HepG2 (cell line): ENCODE results near the gene IFNLR1. TPM values are rescaled to one million over a fixed set of nuclear protein-coding genes. Genes with fewer than 3 reads are reported as not detected.

ENCODE experiments used
- GATA4 ChIP-seq: sonication (generic); IDR thresholded peaks from 2 replicates; pipeline ENCODE4 v1.6.1; 2016; ENCODE audit warnings: antibody characterized with exemption, low read depth, borderline replicate concordance
- GLI4 ChIP-seq: sonication (generic); formaldehyde crosslinking; IDR thresholded peaks from 2 replicates; pipeline ENCODE4 v1.5.1; 2020; ENCODE audit warnings: missing genetic modification reagents, mild to moderate bottlenecking, moderate library complexity, borderline replicate concordance
- IRX3 ChIP-seq: sonication (generic); formaldehyde crosslinking; IDR thresholded peaks from 2 replicates; pipeline ENCODE4 v1.8.1; 2023; ENCODE audit warnings: mild to moderate bottlenecking, low read depth, missing genetic modification reagents, borderline replicate concordance
- KDM2A ChIP-seq: sonication (generic); formaldehyde crosslinking; IDR thresholded peaks from 2 replicates; pipeline ENCODE4 v1.4.0; 2020; ENCODE audit warnings: low read depth, missing genetic modification reagents, borderline replicate concordance
- MXD4 ChIP-seq: IDR thresholded peaks from 2 replicates; pipeline ENCODE4 v1.6.1; 2016; ENCODE audit warnings: mild to moderate bottlenecking, missing biosample characterization, missing genetic modification reagents
- NFYC ChIP-seq: IDR thresholded peaks from 2 replicates; pipeline ENCODE4 v1.6.1; 2016; ENCODE audit warnings: missing genetic modification reagents, missing compliant biosample characterization
- PPARG ChIP-seq: conservative IDR thresholded peaks from 2 replicates; pipeline ENCODE4 v1.6.1; 2016; ENCODE audit warnings: missing biosample characterization, missing genetic modification reagents
- SRSF9 ChIP-seq: fragments of 200-400 bp; formaldehyde crosslinking; IDR thresholded peaks from 2 replicates; pipeline ENCODE4 v1.6.1; 2018; ENCODE audit warnings: borderline replicate concordance, mild to moderate bottlenecking, low read depth, low read length; ENCODE audit not compliant: insufficient read depth, poor library complexity, severe bottlenecking
- ZBTB20 ChIP-seq: sonication (generic); formaldehyde crosslinking; IDR thresholded peaks from 2 replicates; pipeline ENCODE4 v1.8.1; 2023; ENCODE audit warnings: missing genetic modification reagents, low read depth, mild to moderate bottlenecking, borderline replicate concordance
- ZMYM2 ChIP-seq: sonication (generic); formaldehyde crosslinking; IDR thresholded peaks from 2 replicates; pipeline ENCODE4 v1.8.0; 2022; ENCODE audit warnings: mild to moderate bottlenecking, missing genetic modification reagents
- ZNF274 ChIP-seq: sonication (generic); formaldehyde crosslinking; IDR thresholded peaks from 2 replicates; pipeline ENCODE4 v1.5.1; 2020; ENCODE audit warnings: mild to moderate bottlenecking, missing genetic modification reagents
- ZNF367 ChIP-seq: sonication (generic); formaldehyde crosslinking; IDR thresholded peaks from 2 replicates; pipeline ENCODE4 v1.4.0; 2020; ENCODE audit warnings: missing genetic modification reagents, borderline replicate concordance
- ZNF501 ChIP-seq: sonication (generic); formaldehyde crosslinking; IDR thresholded peaks from 2 replicates; pipeline ENCODE4 v1.5.1; 2020; ENCODE audit warnings: mild to moderate bottlenecking, moderate library complexity, missing genetic modification reagents
- ZNF543 ChIP-seq: sonication (generic); formaldehyde crosslinking; IDR thresholded peaks from 2 replicates; pipeline ENCODE4 v1.4.0; 2020; ENCODE audit warnings: mild to moderate bottlenecking, missing genetic modification reagents
- polyA plus RNA-seq, 8 experiments: library from polyadenylated mRNA; depleted of rRNA in 3 of 8; stranded (reverse) in 7 of 8; unstranded in 1 of 8; fragments of >200 nt; fragmentation: Illumina TruSeq in 4 of 8; extraction: Trizol in 4 of 8; gene quantifications; 2 replicates each; pipeline versions ENCODE4 v1.2.1 to v1.2.3, GENCODE V29; 2011 to 2016; ENCODE audit warnings: low read depth in 4 of 8, missing spikeins in 1 of 8, mixed read lengths in 1 of 8; ENCODE audit not compliant: insufficient read depth in 1 of 8
- total RNA-seq, 5 experiments: library from RNA; depleted of rRNA; stranded (reverse); fragments of >200 nt; fragmentation: Illumina TruSeq; extraction: Trizol; gene quantifications; 2 replicates each; pipeline ENCODE4 v1.2.3, GENCODE V29; 2016; ENCODE audit warnings: low read depth in 1 of 5
- TF ChIP-seq, protein P1 (sequence below): sonication (generic); formaldehyde crosslinking; IDR thresholded peaks from 2 replicates; pipeline ENCODE4 v1.4.0; 2020; ENCODE audit warnings: low read depth, mild to moderate bottlenecking, missing genetic modification reagents
- TF ChIP-seq, protein P2 (sequence below): sonication (generic); formaldehyde crosslinking; conservative IDR thresholded peaks from 2 replicates; pipeline ENCODE4 v1.4.0; 2020; ENCODE audit warnings: missing genetic modification reagents
- TF ChIP-seq, protein P3 (sequence below): sonication (generic); formaldehyde crosslinking; IDR thresholded peaks from 2 replicates; pipeline ENCODE4 v1.5.0; 2020; ENCODE audit warnings: missing genetic modification reagents, mild to moderate bottlenecking, borderline replicate concordance
- TF ChIP-seq, protein P4 (sequence below), 2 experiments: fragments of 450-650 bp in 1 of 2; sonication (generic) in 1 of 2; formaldehyde crosslinking; IDR thresholded peaks; 2 replicates each; pipeline versions ENCODE4 v1.5.0 to v1.8.0; 2020 to 2022; ENCODE audit warnings: mild to moderate bottlenecking in 1 of 2, missing genetic modification reagents in 1 of 2
- TF ChIP-seq, protein P5 (sequence below): sonication (generic); formaldehyde crosslinking; IDR thresholded peaks from 2 replicates; pipeline ENCODE4 v1.8.0; 2022; ENCODE audit warnings: mild to moderate bottlenecking, missing genetic modification reagents, moderate library complexity
- TF ChIP-seq, protein P6 (sequence below): sonication (generic); formaldehyde crosslinking; IDR thresholded peaks from 2 replicates; pipeline ENCODE4 v1.4.0; 2020; ENCODE audit warnings: mild to moderate bottlenecking, missing genetic modification reagents

Gene IFNLR1
- total and polyA plus RNA-seq, 2 of the 13 experiments (the other 11 are each of a cell fraction or from before 2014, with no cell fraction given) = 3.8 to 8.5 TPM

DNA sequence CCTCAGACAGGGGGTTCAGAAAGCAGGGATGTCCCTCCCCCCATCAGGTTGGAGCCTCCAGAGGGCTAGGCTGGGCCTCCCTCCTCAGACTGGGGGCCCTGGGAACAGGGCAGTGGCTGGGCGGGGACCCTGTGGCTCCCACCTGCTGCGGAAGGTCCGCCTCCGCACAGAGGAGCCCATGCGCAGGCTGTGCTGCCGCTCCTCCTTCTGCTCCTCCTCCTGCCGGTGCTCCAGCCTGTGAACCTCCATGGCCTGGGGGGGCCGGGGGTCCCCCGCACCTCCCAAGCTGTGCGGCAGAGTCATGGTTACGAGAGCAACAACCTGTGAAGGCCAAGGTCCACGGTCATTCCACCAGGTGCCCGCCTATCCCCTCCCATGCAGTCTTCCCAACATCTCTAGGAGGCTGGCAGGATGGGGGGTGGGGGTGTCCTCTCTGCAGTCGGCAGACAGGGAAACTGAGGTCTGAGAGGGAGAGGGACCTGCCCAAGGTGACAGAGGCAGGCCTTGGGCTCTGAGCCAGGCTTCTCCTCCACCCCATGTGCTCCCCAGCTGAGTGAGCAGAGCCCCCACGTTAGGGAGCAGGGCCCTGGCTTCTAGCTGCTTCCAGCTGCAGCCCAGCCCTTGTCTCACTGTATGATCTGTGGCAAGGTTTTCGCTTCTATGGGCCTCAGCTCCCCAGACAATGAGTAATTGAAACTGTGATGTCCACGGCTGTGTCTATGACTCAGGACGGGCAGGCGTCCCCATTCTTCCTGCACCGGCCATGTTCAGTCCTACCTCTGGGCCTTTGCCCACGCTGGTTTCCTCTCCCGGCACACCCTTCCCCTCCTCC is 78.5 kb downstream of the IFNLR1 start (continued):
- TF ChIP-seq, protein P1, sequence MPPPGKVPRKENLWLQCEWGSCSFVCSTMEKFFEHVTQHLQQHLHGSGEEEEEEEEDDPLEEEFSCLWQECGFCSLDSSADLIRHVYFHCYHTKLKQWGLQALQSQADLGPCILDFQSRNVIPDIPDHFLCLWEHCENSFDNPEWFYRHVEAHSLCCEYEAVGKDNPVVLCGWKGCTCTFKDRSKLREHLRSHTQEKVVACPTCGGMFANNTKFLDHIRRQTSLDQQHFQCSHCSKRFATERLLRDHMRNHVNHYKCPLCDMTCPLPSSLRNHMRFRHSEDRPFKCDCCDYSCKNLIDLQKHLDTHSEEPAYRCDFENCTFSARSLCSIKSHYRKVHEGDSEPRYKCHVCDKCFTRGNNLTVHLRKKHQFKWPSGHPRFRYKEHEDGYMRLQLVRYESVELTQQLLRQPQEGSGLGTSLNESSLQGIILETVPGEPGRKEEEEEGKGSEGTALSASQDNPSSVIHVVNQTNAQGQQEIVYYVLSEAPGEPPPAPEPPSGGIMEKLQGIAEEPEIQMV (CRISPR knock-in tag) = peak; percentile 84
- TF ChIP-seq PPARG (CRISPR knock-in tag) (no peak; the same call in 1 of the 2 replicates), GATA4 (no peak), GLI4 (CRISPR knock-in tag) (no peak), IRX3 (CRISPR knock-in tag) (no peak), KDM2A (CRISPR knock-in tag) (peak; percentile 23; the same call in 1 of the 2 replicates), ZNF501 (no peak), ZNF367 (no peak), ZMYM2 (CRISPR knock-in tag) (0 out of 2 replicates have a peak, but pooled peaks have one; percentile 0), ZBTB20 (CRISPR knock-in tag) (no peak), MXD4 (CRISPR knock-in tag) (no peak; the same call in 1 of the 2 replicates), NFYC (no peak), ZNF543 (CRISPR knock-in tag) (peak; percentile 71), SRSF9 (no peak), ZNF274 (no peak)
- TF ChIP-seq, protein P2, sequence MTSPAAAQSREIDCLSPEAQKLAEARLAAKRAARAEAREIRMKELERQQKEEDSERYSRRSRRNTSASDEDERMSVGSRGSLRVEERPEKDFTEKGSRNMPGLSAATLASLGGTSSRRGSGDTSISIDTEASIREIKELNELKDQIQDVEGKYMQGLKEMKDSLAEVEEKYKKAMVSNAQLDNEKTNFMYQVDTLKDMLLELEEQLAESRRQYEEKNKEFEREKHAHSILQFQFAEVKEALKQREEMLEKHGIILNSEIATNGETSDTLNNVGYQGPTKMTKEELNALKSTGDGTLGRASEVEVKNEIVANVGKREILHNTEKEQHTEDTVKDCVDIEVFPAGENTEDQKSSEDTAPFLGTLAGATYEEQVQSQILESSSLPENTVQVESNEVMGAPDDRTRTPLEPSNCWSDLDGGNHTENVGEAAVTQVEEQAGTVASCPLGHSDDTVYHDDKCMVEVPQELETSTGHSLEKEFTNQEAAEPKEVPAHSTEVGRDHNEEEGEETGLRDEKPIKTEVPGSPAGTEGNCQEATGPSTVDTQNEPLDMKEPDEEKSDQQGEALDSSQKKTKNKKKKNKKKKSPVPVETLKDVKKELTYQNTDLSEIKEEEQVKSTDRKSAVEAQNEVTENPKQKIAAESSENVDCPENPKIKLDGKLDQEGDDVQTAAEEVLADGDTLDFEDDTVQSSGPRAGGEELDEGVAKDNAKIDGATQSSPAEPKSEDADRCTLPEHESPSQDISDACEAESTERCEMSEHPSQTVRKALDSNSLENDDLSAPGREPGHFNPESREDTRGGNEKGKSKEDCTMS (CRISPR knock-in tag) = no peak
- TF ChIP-seq, protein P3, sequence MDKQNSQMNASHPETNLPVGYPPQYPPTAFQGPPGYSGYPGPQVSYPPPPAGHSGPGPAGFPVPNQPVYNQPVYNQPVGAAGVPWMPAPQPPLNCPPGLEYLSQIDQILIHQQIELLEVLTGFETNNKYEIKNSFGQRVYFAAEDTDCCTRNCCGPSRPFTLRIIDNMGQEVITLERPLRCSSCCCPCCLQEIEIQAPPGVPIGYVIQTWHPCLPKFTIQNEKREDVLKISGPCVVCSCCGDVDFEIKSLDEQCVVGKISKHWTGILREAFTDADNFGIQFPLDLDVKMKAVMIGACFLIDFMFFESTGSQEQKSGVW (CRISPR knock-in tag) = no peak
- TF ChIP-seq, protein P4, sequence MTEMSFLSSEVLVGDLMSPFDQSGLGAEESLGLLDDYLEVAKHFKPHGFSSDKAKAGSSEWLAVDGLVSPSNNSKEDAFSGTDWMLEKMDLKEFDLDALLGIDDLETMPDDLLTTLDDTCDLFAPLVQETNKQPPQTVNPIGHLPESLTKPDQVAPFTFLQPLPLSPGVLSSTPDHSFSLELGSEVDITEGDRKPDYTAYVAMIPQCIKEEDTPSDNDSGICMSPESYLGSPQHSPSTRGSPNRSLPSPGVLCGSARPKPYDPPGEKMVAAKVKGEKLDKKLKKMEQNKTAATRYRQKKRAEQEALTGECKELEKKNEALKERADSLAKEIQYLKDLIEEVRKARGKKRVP (CRISPR knock-in tag; IDR thresholded peaks at IDR 0.05) = no peak
- TF ChIP-seq, protein P5, sequence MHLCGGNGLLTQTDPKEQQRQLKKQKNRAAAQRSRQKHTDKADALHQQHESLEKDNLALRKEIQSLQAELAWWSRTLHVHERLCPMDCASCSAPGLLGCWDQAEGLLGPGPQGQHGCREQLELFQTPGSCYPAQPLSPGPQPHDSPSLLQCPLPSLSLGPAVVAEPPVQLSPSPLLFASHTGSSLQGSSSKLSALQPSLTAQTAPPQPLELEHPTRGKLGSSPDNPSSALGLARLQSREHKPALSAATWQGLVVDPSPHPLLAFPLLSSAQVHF = no peak
- TF ChIP-seq, protein P6, sequence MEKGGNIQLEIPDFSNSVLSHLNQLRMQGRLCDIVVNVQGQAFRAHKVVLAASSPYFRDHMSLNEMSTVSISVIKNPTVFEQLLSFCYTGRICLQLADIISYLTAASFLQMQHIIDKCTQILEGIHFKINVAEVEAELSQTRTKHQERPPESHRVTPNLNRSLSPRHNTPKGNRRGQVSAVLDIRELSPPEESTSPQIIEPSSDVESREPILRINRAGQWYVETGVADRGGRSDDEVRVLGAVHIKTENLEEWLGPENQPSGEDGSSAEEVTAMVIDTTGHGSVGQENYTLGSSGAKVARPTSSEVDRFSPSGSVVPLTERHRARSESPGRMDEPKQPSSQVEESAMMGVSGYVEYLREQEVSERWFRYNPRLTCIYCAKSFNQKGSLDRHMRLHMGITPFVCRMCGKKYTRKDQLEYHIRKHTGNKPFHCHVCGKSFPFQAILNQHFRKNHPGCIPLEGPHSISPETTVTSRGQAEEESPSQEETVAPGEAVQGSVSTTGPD = 0 out of 2 replicates have a peak, but pooled peaks have one; percentile 8
